HepG2 (cell line): Measurements from ENCODE around the gene UBE2C. TPM values are rescaled to one million over a fixed set of nuclear protein-coding genes. Genes with fewer than 3 reads are reported as not detected.

Experiments used
- ATAC-seq: fragments of 200-7000 bp; cut with Tn5 transposase; 3 replicates; pipeline ENCODE4 v1.9.1; 2020; ENCODE audit warnings: mild to moderate bottlenecking, moderate library complexity
- BruUV-seq: library from RNA; stranded (reverse); fragments of 400-500 nt; replicated peaks from 2 replicates; lab custom pipeline; 2021; lab: Mats Ljungman, UMichigan
- CTCF ChIA-PET: fragments of 300-600 bp; formaldehyde crosslinking; extraction: SDS; loops from one replicate; lab custom pipeline; 2021; ENCODE audit warnings: low total read pairs, inconsistent platforms, low intra/inter-chr PET ratio; lab: Yijun Ruan, JAX
- POLR2A ChIA-PET: fragments of 350-600 bp; sonication (Branson Sonifier 250); formaldehyde crosslinking; loops from one replicate; lab custom pipeline; 2020; ENCODE audit warnings: antibody characterized with exemption, inconsistent platforms; lab: Yijun Ruan, JAX
- DNase-seq: peaks from one replicate; pipeline ENCODE4 v3.0.0-alpha.2; 2015; ENCODE audit warnings: low spot score
- FAIRE-seq: peaks from 3 replicates; lab custom pipeline; 2011; peaks lifted over from hg19 to GRCh38; lab: Jason Lieb, UNC
- H2AFZ ChIP-seq: one replicate; pipeline ENCODE4 v1.6.1; 2011; ENCODE audit warnings: low read length, inconsistent platforms
- H3K27ac ChIP-seq: fragments of 300-600 bp; 3 replicates; pipeline ENCODE4 v1.8.0; 2011; ENCODE audit warnings: mixed run types, mild to moderate bottlenecking, mixed read lengths, low read length, inconsistent platforms; ENCODE audit not compliant: insufficient read depth; ENCODE audit errors: extremely low read length
- H3K27me3 ChIP-seq, 2 experiments: fragments of 200-600 bp in 1 of 2; 2 replicates in 1 of 2; 3 replicates in 1 of 2; pipeline versions ENCODE4 v1.6.0 to v1.8.0; 2011; ENCODE audit warnings: low read length in 2 of 2, mild to moderate bottlenecking in 2 of 2, moderate library complexity in 2 of 2, inconsistent platforms in 1 of 2; ENCODE audit not compliant: insufficient read depth in 2 of 2, control insufficient read depth in 1 of 2
- H3K36me3 ChIP-seq, 2 experiments: fragments of 200-600 bp in 1 of 2; replicated peaks in 1 of 2; 2 replicates in 1 of 2; 3 replicates in 1 of 2; pipeline versions ENCODE4 v1.5.1 to v1.8.0; 2011; ENCODE audit warnings: low read length in 2 of 2, inconsistent platforms in 1 of 2; ENCODE audit not compliant: insufficient read depth in 2 of 2, control insufficient read depth in 1 of 2
- H3K4me1 ChIP-seq: 2 replicates; pipeline ENCODE4 v1.5.1; 2012; ENCODE audit warnings: low read length, inconsistent platforms; ENCODE audit not compliant: insufficient read depth
- H3K4me2 ChIP-seq: 2 replicates; pipeline ENCODE4 v1.6.0; 2011; ENCODE audit warnings: low read depth, low read length, inconsistent platforms
- H3K4me3 ChIP-seq, 3 experiments: fragments of 200-600 bp in 1 of 3; sonication (generic), shearing (Covaris generic) in 1 of 3; replicated peaks in 1 of 3; 2 replicates each; pipeline ENCODE4 v1.5.1; 2011 to 2016; ENCODE audit warnings: low read length in 3 of 3, inconsistent platforms in 2 of 3, low read depth in 2 of 3, mild to moderate bottlenecking in 2 of 3, control low read depth in 1 of 3, mixed read lengths in 1 of 3; ENCODE audit not compliant: insufficient read depth in 1 of 3
- H3K79me2 ChIP-seq: one replicate; pipeline ENCODE4 v1.6.1; 2011; ENCODE audit warnings: low read length, inconsistent platforms; ENCODE audit not compliant: insufficient read depth
- H3K9ac ChIP-seq: 2 replicates; pipeline ENCODE4 v1.6.0; 2011; ENCODE audit warnings: mild to moderate bottlenecking, low read depth, low read length, inconsistent platforms; ENCODE audit not compliant: insufficient read depth
- H3K9me3 ChIP-seq: 2 replicates; pipeline ENCODE4 v1.5.1; 2012; ENCODE audit warnings: mild to moderate bottlenecking, low read length
- H4K20me1 ChIP-seq: 2 replicates; pipeline ENCODE4 v1.6.0; 2011; ENCODE audit warnings: inconsistent platforms, mild to moderate bottlenecking, low read length, moderate library complexity; ENCODE audit not compliant: insufficient read depth
- CREM ChIP-seq, 2 experiments: sonication (generic) in 1 of 2; formaldehyde crosslinking in 1 of 2; IDR thresholded peaks; 2 replicates each; pipeline versions ENCODE4 v1.4.0 to v1.6.1; 2016 to 2020; ENCODE audit warnings: antibody characterized with exemption in 1 of 2, mild to moderate bottlenecking in 1 of 2, missing genetic modification reagents in 1 of 2
- DZIP1 ChIP-seq: sonication (generic); formaldehyde crosslinking; IDR thresholded peaks from 2 replicates; pipeline ENCODE4 v1.5.0; 2020; ENCODE audit warnings: mild to moderate bottlenecking, missing genetic modification reagents
- FOXC1 ChIP-seq: sonication (generic); formaldehyde crosslinking; IDR thresholded peaks from 2 replicates; pipeline ENCODE4 v1.8.0; 2022; ENCODE audit warnings: mild to moderate bottlenecking, missing genetic modification reagents, borderline replicate concordance
- HNRNPLL ChIP-seq: fragments of 200-400 bp; formaldehyde crosslinking; IDR thresholded peaks from 2 replicates; pipeline ENCODE4 v1.6.1; 2017; ENCODE audit warnings: mild to moderate bottlenecking, low read depth, low read length; ENCODE audit not compliant: poor library complexity, severe bottlenecking
- PHF20 ChIP-seq: sonication (generic); formaldehyde crosslinking; IDR thresholded peaks from 2 replicates; pipeline ENCODE4 v1.5.0; 2020; ENCODE audit warnings: mild to moderate bottlenecking, missing genetic modification reagents
- PLSCR1 ChIP-seq: sonication (generic); formaldehyde crosslinking; IDR thresholded peaks from 2 replicates; pipeline ENCODE4 v1.5.0; 2020; ENCODE audit warnings: missing genetic modification reagents, mild to moderate bottlenecking, borderline replicate concordance
- RBM39 ChIP-seq: fragments of 200-400 bp; formaldehyde crosslinking; IDR thresholded peaks from one replicate; pipeline ENCODE4 v1.6.1; 2018; ENCODE audit warnings: antibody characterized with exemption, mild to moderate bottlenecking, low read depth, low read length; ENCODE audit not compliant: poor library complexity, severe bottlenecking
- SNAI1 ChIP-seq: sonication (generic); formaldehyde crosslinking; IDR thresholded peaks from 2 replicates; pipeline ENCODE4 v1.5.0; 2020; ENCODE audit warnings: mild to moderate bottlenecking, missing genetic modification reagents, borderline replicate concordance
- STAT6 ChIP-seq: sonication (generic); formaldehyde crosslinking; IDR thresholded peaks from 2 replicates; pipeline ENCODE4 v1.4.0; 2020; ENCODE audit warnings: missing genetic modification reagents, mild to moderate bottlenecking, borderline replicate concordance
- ZBTB49 ChIP-seq: sonication (generic); formaldehyde crosslinking; IDR thresholded peaks from 2 replicates; pipeline ENCODE4 v1.4.0; 2020; ENCODE audit warnings: missing genetic modification reagents, borderline replicate concordance
- ZBTB8A ChIP-seq: sonication (generic); formaldehyde crosslinking; IDR thresholded peaks from 2 replicates; pipeline ENCODE4 v1.4.0; 2020; ENCODE audit warnings: mild to moderate bottlenecking, low read depth, missing genetic modification reagents, borderline replicate concordance
- ZNF260 ChIP-seq: sonication (generic); formaldehyde crosslinking; IDR thresholded peaks from 2 replicates; pipeline ENCODE4 v1.4.0; 2020; ENCODE audit warnings: missing genetic modification reagents, low read depth, mild to moderate bottlenecking, borderline replicate concordance
- ZNF367 ChIP-seq: sonication (generic); formaldehyde crosslinking; IDR thresholded peaks from 2 replicates; pipeline ENCODE4 v1.4.0; 2020; ENCODE audit warnings: missing genetic modification reagents, borderline replicate concordance
- WGBS: methylation state at CpG from one replicate; pipeline ENCODE4 v1.1.6; 2017; ENCODE audit warnings: low lambda C conversion rate; 5-methylcytosine and 5-hydroxymethylcytosine counted together
- in situ Hi-C: cut with HindIII; loops from 2 replicates; pipeline ENCODE4 v1.10.0; 2017; ENCODE audit warnings: low pct_unique_long_range_greater_than_20kb; ENCODE audit not compliant: extremely low pct_ligation_motif_present
- intact Hi-C: fragments of 100-400 bp; cut with micrococcal nuclease; formaldehyde crosslinking; loops from one replicate; pipeline ENCODE4 v1.10.0; 2022; ENCODE audit not compliant: unreplicated experiment
- polyA plus RNA-seq, 8 experiments: library from polyadenylated mRNA; depleted of rRNA in 3 of 8; stranded (reverse) in 7 of 8; unstranded in 1 of 8; fragments of >200 nt; fragmentation: Illumina TruSeq in 4 of 8; extraction: Trizol in 4 of 8; gene quantifications; 2 replicates each; pipeline versions ENCODE4 v1.2.1 to v1.2.3, GENCODE V29; 2011 to 2016; ENCODE audit warnings: low read depth in 4 of 8, missing spikeins in 1 of 8, mixed read lengths in 1 of 8; ENCODE audit not compliant: insufficient read depth in 1 of 8
- total RNA-seq, 5 experiments: library from RNA; depleted of rRNA; stranded (reverse); fragments of >200 nt; fragmentation: Illumina TruSeq; extraction: Trizol; gene quantifications; 2 replicates each; pipeline ENCODE4 v1.2.3, GENCODE V29; 2016; ENCODE audit warnings: low read depth in 1 of 5

Gene UBE2C
- total and polyA plus RNA-seq, 2 of the 13 experiments (the other 11 are each of a cell fraction or from before 2014, with no cell fraction given) = 100 to 123 TPM

GRCh38 chr20:45852326-45852725 lies 39.9 kb downstream of the UBE2C start (continued):
- no peak for TF ChIP-seq DZIP1 (CRISPR knock-in tag)
- TF ChIP-seq, all 625 proteins: peak for 0

GRCh38 chr20:45853484-45853883 lies 41.0 kb downstream of the UBE2C start:
- POLR2A ChIA-PET = interaction anchor here (1.3 kb wide), 1 partner anchor 27 kb away, joined by 3 read pairs; no protein-coding TSS in a partner anchor
- CTCF ChIA-PET = no interaction called here
- BruUV-seq = no TSS peak
- Histone ChIP-seq H4K20me1 (no peaks in the 10 kb centered on the region), H3K36me3 (peaks cover 0 to under 1% of the 10 kb centered on the region in 2 experiments; a peak in 1 of 5 replicates), H3K27me3 (no peaks in the 10 kb centered on the region; a peak in 1 of 5 replicates), H2AFZ (no peak overlapping the region), H3K27ac (no peak overlapping the region), H3K4me1 (peaks cover 17% of the 10 kb centered on the region), H3K9me3 (no peaks in the 10 kb centered on the region), H3K4me3 (no peak overlapping the region), H3K4me2 (no peak overlapping the region), H3K79me2 (peaks cover 4% of the 10 kb centered on the region), H3K9ac (no peak overlapping the region)
- WGBS = 88% methylated on average over 2 of the region's 2 CpGs
- FAIRE-seq = no peak
- ATAC-seq = no peak
- in situ Hi-C loops = no loop called here
- no peak for DNase-seq
- intact Hi-C loops = no loop called here
- no peak for TF ChIP-seq ZNF367 (CRISPR knock-in tag)
- no peak for TF ChIP-seq STAT6 (CRISPR knock-in tag)
- TF ChIP-seq ZBTB49 = no peak
- no peak for TF ChIP-seq ZBTB8A
- no peak for TF ChIP-seq PLSCR1
- no peak for TF ChIP-seq FOXC1 (CRISPR knock-in tag)
- no peak for TF ChIP-seq PHF20 (CRISPR knock-in tag)
- no peak for TF ChIP-seq CREM (IDR thresholded peaks at IDR 0.05)
- no peak for TF ChIP-seq CREM (CRISPR knock-in tag; IDR thresholded peaks at IDR 0.05)
- no peak for TF ChIP-seq SNAI1 (CRISPR knock-in tag)
- TF ChIP-seq RBM39 = no peak
- TF ChIP-seq HNRNPLL = no peak
- no peak for TF ChIP-seq ZNF260 (CRISPR knock-in tag)
